GM18868 (cell line): ENCODE data around the gene RENBP.

Experiments
- ATAC-seq: cut with Tn5 transposase; IDR thresholded peaks from one replicate; pipeline ENCODE4 v1.9.1; 2021; ENCODE audit warnings: mild to moderate bottlenecking, moderate library complexity; ENCODE audit not compliant: unreplicated experiment

Gene RENBP

DNA sequence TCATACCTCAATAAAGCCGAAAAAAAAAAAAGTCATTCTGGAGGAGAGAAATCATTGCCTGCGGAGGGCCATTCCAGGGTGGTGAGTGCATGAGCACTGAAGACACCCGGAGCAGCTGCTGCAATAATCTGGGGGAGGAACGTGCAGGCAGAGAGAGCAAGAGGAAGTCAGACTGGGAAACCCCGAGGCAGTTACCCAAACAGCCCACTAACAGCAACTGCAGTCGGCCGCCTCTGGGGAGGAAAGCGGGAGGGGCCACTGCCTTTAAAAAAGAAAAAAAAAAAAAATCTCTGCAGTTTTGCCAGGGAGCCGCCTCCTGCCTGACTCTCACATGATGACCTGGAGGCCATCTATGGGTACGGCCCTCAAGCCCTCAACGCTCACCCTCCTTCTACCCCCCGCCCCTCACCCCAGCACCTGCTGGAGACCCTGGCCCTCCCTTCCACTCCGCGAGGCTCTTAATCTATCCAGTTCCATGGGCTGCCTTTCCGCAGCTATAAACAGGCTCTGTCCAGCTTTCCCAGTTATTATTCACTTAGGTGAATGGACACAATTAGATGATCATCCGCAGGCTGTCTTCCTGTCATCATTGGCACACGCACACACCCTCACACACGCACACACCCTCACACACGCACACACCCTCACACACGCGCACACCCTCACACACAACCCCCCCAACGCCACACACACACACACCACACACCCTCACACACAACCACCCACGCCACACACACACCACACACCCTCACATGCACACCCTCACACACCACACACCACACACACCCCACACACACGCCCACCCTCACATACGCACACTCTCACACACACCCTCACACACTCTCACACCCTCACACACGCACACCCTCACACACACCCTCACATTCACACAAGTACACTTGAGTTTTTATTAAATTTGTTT lies 43.4 kb downstream of the RENBP start:
- ATAC-seq: peak; percentile 87

DNA sequence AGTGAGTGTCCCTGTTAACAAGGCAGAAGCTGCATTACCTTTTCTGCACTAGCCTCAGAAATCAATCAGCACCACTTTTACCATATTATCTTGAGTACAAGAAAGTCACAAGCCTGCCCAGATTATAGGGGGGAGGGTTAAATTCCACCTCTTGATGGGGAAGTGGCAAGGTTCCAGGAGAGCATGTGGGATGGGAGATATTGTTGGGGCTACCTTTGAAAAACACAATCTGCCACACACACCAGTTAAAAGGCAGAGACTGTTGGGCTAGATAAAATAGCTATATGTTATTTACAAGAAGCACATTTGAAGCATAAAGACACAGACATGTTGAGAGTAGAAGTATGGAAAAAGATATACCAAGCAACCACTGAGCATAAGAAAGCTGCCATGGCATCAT lies 46.5 kb downstream of the RENBP start:
- no peak for ATAC-seq

DNA sequence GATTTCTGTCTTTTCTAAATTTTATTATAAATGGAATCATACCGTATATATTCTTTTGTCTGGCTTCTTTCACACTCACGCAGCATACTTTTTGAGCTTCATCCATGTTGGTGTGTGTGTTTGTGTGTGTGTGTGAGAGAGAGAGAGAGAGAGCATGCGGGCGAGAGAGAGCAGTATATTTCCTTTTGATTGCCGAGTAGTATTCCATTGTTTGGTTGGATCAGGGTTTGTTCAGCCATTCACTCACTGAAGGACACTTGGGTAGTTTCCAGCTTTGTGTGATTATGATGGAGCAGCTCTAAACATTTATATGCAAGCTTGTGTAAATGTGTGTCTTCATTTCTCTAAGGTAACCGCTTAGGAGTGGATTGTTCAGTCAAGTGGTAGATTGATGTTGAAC lies 55.3 kb downstream of the RENBP start:
- no peak for ATAC-seq

DNA sequence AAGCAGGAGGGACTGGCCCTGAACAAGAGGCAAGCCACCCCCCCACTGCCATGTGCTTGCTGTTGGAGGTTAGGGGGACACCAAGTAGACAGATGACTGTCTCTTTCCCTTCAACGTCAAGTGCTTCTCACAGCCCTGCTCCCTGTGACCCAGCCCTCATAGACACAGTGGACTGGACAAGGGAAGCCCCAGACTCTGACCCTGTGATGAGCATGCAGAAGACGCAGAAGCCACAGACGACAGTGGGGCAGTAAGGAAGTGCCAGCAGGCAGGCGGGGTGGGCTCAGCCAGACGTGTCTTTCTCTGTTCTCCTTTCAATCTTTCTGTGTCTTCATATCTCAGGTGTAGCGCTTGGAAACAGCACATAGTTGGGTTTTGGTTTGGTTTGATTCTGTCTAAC lies 56.1 kb downstream of the RENBP start:
- peak; percentile 49 for ATAC-seq

DNA sequence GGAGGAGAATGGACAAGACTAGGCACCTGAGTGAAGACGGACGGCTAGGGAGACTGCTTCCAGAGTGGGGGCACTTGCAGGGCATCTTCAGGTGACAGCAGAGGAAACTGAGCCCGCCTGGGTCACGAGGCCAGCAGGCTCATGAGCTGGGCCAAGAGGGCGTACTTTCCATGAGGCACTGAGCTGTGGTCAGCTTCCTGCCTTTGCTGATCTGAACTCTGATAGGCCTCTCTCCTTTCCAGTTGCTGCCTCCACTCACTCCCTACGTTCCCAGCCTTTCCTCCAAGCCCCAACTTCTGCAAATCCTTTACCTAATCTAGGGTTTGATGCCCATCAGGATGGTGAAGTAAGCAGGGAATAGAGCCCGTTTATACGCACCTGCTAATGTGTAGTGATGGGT lies 57.1 kb downstream of the RENBP start:
- no peak for ATAC-seq

DNA sequence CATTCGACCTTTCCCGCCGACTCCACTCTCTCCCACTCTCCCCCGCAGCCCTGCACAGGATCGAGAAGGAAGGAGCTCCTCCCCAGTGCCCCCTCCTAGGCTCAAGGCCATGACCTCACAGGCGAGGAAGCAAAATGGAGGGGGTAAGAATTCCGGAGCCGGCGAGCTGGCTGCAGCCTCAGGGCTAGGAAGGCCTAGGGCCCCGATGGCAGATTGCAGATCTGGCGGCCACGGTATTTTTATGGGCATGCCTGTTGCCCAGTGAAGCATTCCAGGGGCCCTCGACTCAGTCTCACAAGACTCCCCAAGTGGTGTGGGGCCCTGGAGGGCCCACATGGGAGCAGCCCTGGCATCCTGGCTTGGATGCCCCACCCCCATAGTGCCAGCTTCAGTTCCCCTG lies 57.5 kb downstream of the RENBP start:
- ATAC-seq: no peak

DNA sequence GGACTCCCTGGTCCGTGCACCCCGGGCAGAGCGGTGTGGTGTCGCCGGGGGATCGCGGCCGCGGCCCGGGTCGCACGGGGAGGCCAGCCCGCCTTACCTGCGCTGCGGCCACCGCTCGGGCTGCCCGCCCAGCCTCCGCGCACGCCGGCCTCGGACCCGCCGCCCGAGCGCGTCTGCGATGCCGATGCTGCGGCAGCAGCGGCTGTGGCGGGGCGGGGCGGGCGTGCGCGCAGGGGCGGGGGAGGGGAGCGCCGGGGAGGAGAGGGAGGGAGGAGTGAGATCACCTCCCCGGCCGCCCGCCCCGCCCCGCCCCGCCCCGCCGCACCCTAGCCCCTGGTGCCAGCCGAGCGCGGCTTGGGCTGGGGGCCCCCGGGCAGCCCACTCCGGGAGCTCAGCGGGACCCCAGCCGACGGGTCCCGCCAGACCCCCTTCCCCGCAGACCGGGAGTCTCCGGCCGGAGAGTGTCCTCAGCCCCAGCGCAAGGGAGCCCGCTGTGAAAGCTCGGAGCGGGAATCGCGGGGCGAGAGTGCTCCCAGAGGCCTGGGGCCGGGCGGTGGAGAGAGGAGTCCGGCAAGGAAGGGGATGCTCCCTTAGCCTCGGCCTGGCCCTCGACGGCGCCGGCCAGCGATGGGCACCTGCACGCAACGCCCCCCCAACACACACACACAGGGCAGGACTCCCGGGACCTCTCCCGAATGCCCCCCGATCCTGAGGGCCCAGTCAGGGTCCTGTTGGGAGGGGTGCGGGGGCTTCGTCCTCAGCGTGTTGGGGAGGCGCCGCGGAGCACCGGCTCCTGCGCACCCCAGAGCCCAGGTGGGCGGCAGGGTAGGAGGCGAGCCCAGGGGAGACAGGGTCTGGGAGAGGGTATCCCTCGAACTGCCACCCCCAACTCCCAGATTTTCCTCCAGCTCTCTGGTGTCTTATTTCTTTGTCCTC lies 58.2 kb downstream of the RENBP start, which contains the start of gene L1CAM:
Gene L1CAM, minus strand, starts transcription at position 206 of the 936 bp plus-strand sequence. CDS start 10,337 bp downstream, outside the sequence.
- no peak for ATAC-seq
